A673 (cell line): ENCODE data around the gene MOSPD3.

Source experiments
- EZH2 ChIP-seq: fragments of 200-600 bp; sonication (generic); IDR thresholded peaks from 2 replicates; pipeline ENCODE4 v1.6.1; 2017; ENCODE audit warnings: borderline replicate concordance, low read depth, mild to moderate bottlenecking, mixed read lengths, antibody characterized with exemption, low read length; ENCODE audit not compliant: poor library complexity, severe bottlenecking
- TF ChIP-seq, protein P1 (sequence below): fragments of 300-800, 200-600 bp; sonication (generic); conservative IDR thresholded peaks from 2 replicates; pipeline ENCODE4 v1.5.1; 2017; ENCODE audit warnings: low read depth, mild to moderate bottlenecking, antibody characterized with exemption, low read length, moderate library complexity, mixed read lengths

DNA sequence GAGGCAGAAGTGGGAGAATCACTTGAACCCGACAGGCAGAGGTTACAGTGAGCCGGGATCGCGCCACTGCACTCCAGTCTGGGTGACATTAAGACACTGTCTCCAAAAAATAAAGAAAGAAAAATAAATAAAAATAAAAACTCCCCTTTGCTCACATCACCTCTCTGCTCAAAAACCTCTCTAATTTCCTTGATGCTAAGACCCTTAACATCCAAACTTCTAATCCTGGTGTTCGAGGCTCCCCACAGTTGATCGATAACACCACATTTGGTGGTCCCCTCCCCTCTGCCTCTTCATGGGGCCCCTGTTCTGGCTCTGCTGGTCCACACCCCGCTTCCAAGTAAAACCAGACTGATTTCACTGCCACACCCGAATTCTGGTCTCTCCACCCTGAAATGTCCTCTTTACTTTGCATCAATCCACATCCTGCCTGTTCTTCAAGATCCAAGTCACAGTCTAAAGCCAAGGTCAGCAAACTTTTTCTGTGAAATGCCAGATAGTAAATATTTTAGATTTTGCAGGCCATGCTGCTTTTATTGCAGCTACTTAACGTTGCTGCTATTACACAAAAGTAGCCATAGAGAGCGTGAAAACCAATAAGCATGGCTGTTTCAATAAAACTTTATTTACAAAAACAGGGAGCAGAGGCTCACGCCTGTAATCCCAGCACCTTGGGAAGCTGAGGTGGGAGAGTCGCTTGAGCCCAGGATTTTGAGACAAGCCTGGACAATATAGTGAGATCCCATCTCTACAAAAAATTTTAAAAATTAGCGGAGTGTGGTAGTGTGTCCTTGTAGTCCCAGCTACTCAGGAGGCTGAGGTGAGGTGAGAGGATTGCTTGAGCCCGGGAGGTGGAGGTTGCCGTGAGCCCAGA is 11.8 kb downstream of the MOSPD3 start:
- TF ChIP-seq, protein P1, sequence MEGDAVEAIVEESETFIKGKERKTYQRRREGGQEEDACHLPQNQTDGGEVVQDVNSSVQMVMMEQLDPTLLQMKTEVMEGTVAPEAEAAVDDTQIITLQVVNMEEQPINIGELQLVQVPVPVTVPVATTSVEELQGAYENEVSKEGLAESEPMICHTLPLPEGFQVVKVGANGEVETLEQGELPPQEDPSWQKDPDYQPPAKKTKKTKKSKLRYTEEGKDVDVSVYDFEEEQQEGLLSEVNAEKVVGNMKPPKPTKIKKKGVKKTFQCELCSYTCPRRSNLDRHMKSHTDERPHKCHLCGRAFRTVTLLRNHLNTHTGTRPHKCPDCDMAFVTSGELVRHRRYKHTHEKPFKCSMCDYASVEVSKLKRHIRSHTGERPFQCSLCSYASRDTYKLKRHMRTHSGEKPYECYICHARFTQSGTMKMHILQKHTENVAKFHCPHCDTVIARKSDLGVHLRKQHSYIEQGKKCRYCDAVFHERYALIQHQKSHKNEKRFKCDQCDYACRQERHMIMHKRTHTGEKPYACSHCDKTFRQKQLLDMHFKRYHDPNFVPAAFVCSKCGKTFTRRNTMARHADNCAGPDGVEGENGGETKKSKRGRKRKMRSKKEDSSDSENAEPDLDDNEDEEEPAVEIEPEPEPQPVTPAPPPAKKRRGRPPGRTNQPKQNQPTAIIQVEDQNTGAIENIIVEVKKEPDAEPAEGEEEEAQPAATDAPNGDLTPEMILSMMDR = no peak
- TF ChIP-seq EZH2 = no peak
